GM06990 (cell line): ENCODE measurements around the gene ZNF394.

Source experiments
- DNase-seq: peaks from one replicate; pipeline ENCODE4 v3.0.0-alpha.2; 2011; ENCODE audit not compliant: insufficient read length; ENCODE audit errors: extremely low read depth
- H3K27me3 ChIP-seq: replicated peaks from 2 replicates; pipeline ENCODE4 v1.6.0; 2011; ENCODE audit warnings: low read length; ENCODE audit not compliant: control insufficient read depth, insufficient read depth
- H3K36me3 ChIP-seq: 2 replicates; pipeline ENCODE4 v1.5.1; 2011; ENCODE audit warnings: low read length; ENCODE audit not compliant: control insufficient read depth, insufficient read depth
- H3K4me3 ChIP-seq: replicated peaks from 2 replicates; pipeline ENCODE4 v1.5.1; 2011; ENCODE audit warnings: low read depth, mild to moderate bottlenecking, control low read depth, low read length
- TF ChIP-seq, protein P1 (sequence below): IDR thresholded peaks from 2 replicates; pipeline ENCODE4 v1.5.1; 2011; ENCODE audit warnings: low read length, control low read depth, mild to moderate bottlenecking, inconsistent platforms; ENCODE audit not compliant: insufficient read depth, poor library complexity, severe bottlenecking

ZNF394 gene

DNA sequence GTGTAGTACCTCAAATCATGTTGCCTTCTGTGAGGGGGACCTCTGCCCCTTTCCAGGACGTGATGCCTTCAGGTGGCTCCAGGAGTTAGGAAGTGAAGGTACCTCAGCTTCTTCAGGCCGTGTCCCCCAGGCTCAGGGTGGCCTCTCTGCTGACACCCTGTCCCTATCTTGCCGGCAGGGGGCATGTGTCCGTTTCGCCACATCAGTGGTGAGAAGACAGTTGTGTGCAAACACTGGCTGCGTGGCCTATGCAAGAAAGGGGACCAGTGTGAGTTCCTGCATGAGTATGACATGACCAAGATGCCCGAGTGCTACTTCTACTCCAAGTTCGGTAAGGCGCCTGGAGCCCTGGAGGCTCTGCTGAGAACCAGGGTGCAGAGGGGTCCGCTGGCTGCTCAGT is 52.1 kb downstream of the ZNF394 start:
- TF ChIP-seq, protein P1, sequence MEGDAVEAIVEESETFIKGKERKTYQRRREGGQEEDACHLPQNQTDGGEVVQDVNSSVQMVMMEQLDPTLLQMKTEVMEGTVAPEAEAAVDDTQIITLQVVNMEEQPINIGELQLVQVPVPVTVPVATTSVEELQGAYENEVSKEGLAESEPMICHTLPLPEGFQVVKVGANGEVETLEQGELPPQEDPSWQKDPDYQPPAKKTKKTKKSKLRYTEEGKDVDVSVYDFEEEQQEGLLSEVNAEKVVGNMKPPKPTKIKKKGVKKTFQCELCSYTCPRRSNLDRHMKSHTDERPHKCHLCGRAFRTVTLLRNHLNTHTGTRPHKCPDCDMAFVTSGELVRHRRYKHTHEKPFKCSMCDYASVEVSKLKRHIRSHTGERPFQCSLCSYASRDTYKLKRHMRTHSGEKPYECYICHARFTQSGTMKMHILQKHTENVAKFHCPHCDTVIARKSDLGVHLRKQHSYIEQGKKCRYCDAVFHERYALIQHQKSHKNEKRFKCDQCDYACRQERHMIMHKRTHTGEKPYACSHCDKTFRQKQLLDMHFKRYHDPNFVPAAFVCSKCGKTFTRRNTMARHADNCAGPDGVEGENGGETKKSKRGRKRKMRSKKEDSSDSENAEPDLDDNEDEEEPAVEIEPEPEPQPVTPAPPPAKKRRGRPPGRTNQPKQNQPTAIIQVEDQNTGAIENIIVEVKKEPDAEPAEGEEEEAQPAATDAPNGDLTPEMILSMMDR, result no peak
- DNase-seq, result no peak
- H3K4me3 ChIP-seq, result no peak overlapping the region
- no peaks in the 10 kb centered on the region for H3K27me3 ChIP-seq
- peaks cover 42% of the 10 kb centered on the region for H3K36me3 ChIP-seq

- DNase-seq, result no peak
- no peak overlapping the region for H3K4me3 ChIP-seq
Observed at GRCh38 chr7:99446096-99446495, 54.0 kb downstream of the ZNF394 start.

More at GRCh38 chr7:99446096-99446495, 54.0 kb downstream of the ZNF394 start:
- Histone ChIP-seq H3K27me3 (no peaks in the 10 kb centered on the region), H3K36me3 (peaks cover 37% of the 10 kb centered on the region)
- TF ChIP-seq, protein P1, result no peak
